A204.1 (cell line): Measurements from ENCODE around the gene RSPH1.

Experiments used
- FAIRE-seq: peaks from 2 replicates; lab custom pipeline; 2012; peaks lifted over from hg19 to GRCh38; lab: Jason Lieb, UNC

The RSPH1 gene

GRCh38 chr21:42513151-42513984 lies 17.3 kb upstream of the RSPH1 start, which contains the start of gene SLC37A1:
Gene SLC37A1 (plus strand): TSS chr21:42513852. CDS start chr21:42518455, 4,603 bp downstream.
- FAIRE-seq = no peak

GRCh38 chr21:42512346-42513034 lies 16.5 kb upstream of the RSPH1 start:
- no peak for FAIRE-seq

- no peak for FAIRE-seq
Observed at GRCh38 chr21:42509244-42509643, 13.2 kb upstream of the RSPH1 start.

GRCh38 chr21:42508371-42508770 lies 12.3 kb upstream of the RSPH1 start:
- no peak for FAIRE-seq

- FAIRE-seq = no peak
Observed at GRCh38 chr21:42507418-42507817, 11.4 kb upstream of the RSPH1 start.

- no peak for FAIRE-seq
Observed at GRCh38 chr21:42505090-42505726, 9.2 kb upstream of the RSPH1 start.

GRCh38 chr21:42503711-42504110 lies 7.7 kb upstream of the RSPH1 start:
- FAIRE-seq = no peak

- no peak for FAIRE-seq
Observed at GRCh38 chr21:42500736-42501135, 4.7 kb upstream of the RSPH1 start.

- FAIRE-seq = no peak
Observed at GRCh38 chr21:42500225-42500624, 4.2 kb upstream of the RSPH1 start.

- FAIRE-seq = no peak
Observed at GRCh38 chr21:42499444-42500112, 3.6 kb upstream of the RSPH1 start.

GRCh38 chr21:42498012-42498411 lies 2.0 kb upstream of the RSPH1 start:
- FAIRE-seq = no peak

GRCh38 chr21:42496839-42497202 lies 797 bp upstream of the RSPH1 start:
- FAIRE-seq = no peak

GRCh38 chr21:42495765-42496119 lies 282 bp downstream of the RSPH1 start:
- no peak for FAIRE-seq

- no peak for FAIRE-seq
Observed at GRCh38 chr21:42495027-42495426, 997 bp downstream of the RSPH1 start.

- no peak for FAIRE-seq
Observed at GRCh38 chr21:42493109-42494060, 2.6 kb downstream of the RSPH1 start.

GRCh38 chr21:42492201-42492600 lies 3.8 kb downstream of the RSPH1 start:
- no peak for FAIRE-seq

- FAIRE-seq = no peak
Observed at GRCh38 chr21:42491328-42491727, 4.7 kb downstream of the RSPH1 start.

GRCh38 chr21:42490720-42491119 lies 5.3 kb downstream of the RSPH1 start:
- FAIRE-seq = no peak

- no peak for FAIRE-seq
Observed at GRCh38 chr21:42489991-42490390, 6.0 kb downstream of the RSPH1 start.

GRCh38 chr21:42489006-42489563 lies 6.9 kb downstream of the RSPH1 start:
- FAIRE-seq = no peak

GRCh38 chr21:42486531-42486930 lies 9.5 kb downstream of the RSPH1 start:
- no peak for FAIRE-seq
